GM18498 (cell line): ENCODE results near the gene NEURL1.

Experiments
- ATAC-seq: cut with Tn5 transposase; IDR thresholded peaks from one replicate; pipeline ENCODE4 v1.9.1; 2021; ENCODE audit warnings: mild to moderate bottlenecking, moderate library complexity; ENCODE audit not compliant: unreplicated experiment

Gene NEURL1, protein sequence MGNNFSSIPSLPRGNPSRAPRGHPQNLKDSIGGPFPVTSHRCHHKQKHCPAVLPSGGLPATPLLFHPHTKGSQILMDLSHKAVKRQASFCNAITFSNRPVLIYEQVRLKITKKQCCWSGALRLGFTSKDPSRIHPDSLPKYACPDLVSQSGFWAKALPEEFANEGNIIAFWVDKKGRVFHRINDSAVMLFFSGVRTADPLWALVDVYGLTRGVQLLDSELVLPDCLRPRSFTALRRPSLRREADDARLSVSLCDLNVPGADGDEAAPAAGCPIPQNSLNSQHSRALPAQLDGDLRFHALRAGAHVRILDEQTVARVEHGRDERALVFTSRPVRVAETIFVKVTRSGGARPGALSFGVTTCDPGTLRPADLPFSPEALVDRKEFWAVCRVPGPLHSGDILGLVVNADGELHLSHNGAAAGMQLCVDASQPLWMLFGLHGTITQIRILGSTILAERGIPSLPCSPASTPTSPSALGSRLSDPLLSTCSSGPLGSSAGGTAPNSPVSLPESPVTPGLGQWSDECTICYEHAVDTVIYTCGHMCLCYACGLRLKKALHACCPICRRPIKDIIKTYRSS

DNA sequence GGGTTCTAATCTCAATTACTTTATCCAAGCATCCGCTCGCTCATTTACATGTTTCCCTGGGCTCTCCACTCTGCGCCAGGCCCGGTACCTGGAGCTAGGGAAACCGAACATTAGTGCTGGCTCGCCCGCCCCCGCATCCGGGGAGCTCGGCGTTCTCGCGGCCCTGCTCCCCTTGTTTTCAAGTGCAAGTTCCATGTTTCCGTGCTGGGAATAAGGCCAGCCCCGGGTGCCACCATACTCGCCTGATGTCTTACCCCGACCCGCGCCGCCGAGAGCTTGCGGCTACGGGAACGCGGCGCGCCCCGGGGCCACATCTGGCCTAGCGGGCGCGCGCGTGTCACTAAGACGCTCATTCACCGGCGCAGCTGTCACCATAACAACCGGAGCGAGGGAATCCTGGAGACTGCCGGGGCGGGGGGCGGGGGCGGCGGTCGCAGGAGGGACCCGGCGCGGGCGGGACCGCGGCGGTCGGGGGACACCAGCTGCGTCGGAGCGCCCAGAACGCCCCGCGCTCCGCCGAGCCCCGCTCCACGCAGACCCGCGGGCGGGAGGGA, at the start of gene NEURL1:
Gene NEURL1 (plus strand): TSS at position 344 of the 554 bp plus-strand sequence. CDS start 683 bp downstream, outside the sequence.
- no peak for ATAC-seq

DNA sequence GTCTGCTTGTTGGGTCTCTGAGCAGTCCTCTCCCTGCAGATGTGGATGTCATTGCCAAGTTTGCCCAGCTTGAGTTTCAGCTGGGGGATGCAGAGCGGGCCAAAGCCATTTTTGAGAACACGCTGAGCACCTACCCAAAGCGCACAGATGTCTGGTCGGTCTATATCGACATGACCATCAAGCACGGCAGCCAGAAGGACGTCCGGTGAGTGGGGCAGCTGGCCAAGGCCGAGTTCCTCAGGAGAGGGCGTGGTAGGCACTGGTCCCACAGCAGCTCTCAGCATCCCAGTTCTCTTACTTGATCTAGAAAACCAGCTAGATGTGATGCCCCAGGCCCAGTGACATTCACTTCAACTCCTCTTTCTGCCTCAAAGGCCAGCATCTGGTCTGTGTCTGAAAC, 49.0 kb upstream of the NEURL1 start:
- ATAC-seq: no peak

DNA sequence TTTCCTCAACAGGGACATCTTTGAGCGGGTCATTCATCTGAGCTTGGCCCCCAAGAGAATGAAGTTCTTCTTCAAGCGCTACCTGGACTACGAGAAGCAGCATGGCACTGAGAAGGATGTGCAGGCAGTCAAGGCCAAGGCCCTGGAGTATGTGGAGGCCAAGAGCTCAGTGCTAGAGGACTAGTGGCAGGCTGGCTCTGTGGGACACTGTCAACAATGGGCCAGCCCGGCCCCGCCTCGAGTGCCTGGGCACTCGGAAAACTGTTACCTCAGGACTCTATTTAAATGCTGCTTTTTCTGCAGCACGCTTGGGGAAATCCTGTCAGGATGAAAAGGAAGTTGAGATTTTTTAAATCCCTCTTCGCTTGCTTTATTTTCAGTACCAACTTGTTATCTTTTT, 48.1 kb upstream of the NEURL1 start:
- ATAC-seq: no peak

DNA sequence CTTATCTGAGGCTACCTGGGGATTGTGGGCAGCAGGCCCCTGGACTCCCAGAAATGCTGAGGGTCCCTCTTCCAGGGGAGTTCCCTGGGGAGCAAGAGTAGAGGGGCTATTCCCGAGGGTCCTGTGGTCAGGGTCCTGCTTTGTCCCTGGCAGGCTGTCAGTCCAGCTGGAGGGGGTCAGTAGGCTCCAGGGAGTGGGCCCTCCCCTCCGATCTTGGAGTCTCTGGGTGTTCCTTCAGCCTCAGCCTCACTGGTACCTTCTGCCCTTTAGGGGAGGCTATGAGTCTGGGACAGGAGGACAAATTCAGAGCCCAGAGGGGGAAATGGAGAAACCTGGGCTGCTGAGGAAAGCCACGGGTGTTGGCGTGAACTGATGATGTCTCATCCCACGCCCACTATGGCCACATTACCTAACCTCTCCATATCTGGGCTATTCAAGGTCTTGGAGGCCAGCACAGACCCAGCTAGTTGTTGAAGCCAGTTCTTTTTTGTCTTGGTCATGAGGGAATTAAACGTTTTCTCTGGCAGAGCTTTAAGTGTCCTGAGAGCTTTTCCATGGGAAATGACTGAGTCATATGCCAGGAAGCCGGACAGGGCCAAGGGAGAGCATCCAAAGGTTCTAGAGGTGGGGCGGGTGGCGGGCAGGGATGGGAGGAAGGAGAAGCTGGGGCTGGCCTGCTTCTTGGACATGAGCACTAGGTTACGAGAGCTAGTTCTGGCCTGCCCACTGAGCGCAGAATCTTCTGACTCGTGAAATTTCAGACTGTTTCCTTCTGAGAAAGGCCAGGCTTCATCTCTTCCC, 47.5 kb upstream of the NEURL1 start:
- ATAC-seq: no peak

DNA sequence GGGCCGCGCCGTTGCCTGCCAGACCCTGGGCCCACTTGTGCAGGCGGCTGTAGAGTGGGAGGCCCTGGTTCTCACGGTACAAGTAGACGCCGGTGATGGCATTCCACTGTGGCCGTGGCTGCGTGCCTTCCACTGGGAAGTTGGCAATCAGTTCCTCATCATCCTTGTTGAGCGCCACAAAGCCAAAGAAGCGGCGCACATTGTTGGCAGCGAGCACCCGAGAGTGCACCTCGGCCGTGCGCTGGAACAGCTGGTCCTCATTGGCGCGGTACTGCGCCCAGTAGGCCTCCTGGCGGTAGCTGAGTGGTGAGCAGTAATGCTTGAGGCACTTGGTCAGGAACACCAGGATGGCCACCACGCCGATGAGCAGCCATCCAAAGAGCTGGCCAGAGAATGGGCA, 46.3 kb upstream of the NEURL1 start:
- no peak for ATAC-seq

DNA sequence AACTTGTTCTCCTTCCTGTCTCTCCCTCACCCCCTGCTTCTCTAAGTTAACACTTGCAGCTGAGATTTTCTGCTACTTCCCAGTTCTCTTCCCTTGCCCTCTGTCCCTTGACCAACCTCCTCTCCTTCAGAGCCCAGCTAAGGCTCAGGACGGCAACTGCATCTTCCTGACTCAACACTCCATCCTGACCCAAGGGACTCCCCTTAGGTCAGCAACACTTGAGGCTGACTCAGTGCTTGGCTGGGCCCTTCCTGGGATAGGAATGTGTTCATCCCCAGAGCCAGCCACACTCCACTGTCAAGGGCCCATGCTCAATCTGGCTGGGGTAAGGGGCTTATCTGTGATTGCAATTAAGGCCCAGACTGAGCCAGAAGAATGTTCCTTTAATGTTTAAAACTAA, 44.8 kb upstream of the NEURL1 start:
- no peak for ATAC-seq

DNA sequence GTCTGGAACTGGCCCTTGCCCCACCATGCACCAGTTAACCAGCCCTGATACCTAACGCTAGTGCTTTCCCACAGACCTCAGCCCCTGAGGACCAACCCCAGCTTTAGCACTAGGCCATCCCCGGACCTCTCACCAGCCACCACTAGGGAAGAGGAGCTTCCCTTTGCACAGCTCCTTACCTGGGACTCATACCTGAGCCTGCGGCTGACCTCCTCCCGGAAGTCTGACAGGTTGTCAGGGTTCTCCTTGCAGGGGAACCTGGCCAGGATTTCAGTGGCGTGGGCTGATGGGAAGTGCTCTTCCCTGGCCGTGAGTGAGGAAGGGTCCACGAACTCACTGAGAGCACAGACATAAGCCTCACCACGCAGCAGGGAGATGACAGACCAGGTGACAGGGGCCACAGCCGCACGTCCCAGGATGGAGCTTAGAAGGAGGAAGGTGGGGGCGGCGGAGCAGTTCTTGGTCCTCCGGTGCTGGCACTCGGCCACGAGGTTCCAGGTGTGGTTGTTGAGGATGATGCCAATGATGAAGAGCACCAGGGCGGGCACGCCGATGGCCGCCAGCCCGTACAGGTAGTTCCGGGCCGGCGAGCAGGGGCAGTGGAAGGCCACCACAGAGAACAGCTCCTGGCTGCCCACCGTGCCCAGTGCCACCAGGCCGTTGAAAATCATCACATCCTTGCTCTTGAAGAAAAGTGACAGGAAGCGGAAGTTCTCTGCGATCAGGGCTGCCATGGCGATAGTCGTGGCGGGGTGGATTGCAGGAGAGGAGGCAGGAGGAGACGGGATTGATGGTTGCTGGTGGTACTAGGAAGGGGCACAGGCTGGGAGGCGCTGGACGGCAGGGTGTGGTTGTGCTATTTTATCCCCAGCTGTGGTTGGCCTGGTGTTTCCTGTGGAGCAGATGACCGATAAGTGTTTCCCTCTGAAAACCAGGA, 44.0 kb upstream of the NEURL1 start:
- no peak for ATAC-seq

DNA sequence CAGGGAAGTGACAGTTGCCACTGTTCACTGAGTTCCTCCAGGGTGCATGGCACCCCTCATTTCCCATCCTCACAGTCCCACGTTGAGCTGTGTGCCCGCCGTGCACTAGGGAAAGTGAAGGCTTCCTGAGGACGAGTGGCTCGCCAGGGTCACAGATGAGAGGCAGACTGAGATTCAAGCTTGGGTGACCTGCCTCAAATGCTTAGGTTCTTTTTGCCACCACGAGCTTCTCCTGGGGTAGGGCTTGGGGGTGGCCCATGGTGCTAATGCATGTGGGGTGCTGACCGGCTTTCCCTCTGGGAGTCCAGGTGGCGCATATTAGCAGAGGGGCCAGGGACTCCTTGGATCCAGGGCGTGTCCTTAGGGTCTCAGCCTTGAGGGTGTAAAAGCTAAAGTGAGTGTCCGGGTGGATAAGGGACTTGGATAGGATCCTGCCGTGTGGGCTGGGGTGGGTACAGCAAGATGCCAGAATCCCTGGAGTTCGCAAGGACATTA, 43.3 kb upstream of the NEURL1 start:
- ATAC-seq: no peak

DNA sequence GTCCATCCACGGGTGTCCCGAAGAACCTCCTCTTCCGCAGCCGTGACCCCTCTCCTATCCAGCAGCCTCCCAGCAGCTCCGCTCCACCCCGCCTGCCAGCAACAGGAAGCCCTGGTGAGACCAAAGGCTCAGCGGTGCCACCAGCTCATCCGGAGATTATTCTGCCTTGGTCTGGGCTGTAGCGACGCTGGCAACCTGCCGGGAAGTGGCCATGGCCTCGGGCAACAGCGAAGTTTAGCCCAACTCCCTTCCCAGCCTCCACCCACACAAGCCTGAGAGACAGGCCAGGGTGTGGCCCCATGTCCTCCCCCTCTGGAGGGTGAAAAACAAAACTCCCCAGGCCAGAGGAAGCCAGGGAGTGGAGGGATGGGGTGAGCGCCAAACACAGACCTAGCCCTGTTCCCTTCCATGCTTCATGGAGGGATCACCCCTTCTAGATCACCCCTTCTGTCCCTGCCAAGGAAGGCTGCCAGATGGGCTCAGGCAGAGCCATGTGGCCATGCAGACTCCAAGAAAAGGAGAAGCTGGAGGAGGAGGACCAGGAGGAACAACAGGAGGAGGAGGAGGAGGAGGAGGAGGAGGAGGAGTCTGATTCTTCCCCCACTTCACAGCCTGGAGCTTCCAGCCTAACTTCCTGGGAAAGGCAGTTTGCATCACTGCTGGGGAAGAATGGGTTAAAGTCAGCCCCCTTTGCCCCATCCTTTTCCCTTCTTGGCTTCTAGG, 42.3 kb upstream of the NEURL1 start:
- no peak for ATAC-seq

DNA sequence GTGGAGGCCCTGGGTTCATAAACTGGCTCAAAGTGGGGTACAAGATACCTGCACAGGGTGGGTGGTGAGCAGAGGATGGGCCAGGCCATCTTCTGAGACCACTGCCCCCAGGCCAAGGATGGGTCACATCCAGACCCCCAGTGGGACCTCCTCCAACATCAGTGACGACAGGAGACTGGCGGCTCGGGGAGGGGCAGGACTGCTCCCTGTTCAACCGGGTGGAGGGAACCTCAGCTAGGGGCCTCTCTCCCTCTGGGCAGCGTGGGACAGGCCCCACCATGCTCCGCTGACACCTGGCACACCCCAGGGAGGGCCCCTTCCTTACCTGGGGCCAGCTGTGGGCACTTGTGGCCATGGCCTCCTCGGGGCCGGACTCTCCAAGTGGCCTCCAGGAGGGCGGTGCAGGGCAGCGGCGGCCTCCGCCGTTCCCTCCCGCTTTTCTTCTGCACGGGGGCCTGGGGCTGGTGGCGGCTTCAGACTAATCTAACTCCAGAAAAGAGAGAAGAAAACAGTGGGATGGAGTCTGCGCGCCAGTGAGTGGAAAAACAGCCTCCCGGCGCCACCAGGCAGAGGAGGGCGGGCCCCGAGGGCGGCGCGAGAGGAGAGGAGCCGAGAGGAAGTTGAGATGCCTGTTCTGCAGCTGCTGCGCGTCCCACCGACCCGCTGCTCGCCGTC, 41.5 kb upstream of the NEURL1 start, which contains the start of gene CALHM2:
Gene CALHM2 (minus strand): TSS at position 540 of the 675 bp plus-strand sequence. CDS start 2,429 bp downstream, outside the sequence.
- peak; percentile 70 for ATAC-seq

DNA sequence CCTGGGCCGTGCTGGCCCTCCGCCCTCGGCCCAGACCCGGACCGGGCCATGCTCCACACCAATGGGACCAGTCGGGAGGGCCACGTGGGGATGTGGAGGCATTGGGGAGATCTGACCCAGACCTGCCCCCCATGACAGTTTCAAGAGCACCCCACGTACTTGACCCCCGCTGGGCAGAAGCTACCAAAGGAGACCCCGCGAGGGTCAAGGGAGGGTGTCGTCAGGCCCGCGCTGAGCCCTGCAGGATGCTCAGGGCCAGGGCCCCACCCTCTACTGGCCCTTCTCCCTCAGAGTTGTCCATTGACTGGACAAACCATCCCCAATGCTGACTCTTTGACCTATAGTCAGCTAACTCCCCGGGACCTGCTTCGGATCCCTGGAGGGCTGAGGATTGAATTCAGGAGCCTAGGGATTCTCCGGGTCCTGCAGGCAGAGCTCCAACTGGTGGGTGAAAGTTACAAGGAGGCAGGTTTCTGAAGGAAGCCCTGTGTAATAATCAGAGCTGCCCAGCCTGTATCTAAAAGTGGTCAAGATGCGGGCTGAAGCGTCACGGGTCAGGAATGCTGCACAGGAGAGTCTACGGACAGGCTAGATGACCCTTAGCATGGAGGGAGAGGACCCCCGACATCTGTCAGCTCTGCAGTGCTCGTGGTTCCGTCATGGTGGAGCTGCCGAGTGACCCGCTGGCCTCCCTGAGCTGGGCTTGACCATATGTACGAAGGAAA, 40.8 kb upstream of the NEURL1 start:
- ATAC-seq: no peak

DNA sequence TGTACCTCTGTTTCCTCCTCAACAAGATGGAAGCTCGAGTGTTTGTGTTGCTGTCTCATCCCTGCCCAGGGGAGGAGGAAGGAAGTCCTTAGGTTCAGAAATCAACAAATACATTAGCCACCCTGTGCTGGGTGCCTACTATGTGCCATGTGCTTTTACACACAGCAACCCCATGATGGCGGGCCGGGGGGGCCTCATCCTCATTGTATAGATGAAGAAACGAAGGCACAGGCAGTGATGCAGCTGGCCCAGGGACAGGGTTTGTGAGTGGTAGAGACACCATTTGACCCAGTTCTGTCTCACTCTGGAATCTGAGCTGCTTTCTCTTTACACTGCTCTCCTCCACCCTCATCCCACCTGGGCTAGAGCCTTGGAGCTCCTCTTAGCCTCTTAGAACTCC, 39.5 kb upstream of the NEURL1 start:
- no peak for ATAC-seq

DNA sequence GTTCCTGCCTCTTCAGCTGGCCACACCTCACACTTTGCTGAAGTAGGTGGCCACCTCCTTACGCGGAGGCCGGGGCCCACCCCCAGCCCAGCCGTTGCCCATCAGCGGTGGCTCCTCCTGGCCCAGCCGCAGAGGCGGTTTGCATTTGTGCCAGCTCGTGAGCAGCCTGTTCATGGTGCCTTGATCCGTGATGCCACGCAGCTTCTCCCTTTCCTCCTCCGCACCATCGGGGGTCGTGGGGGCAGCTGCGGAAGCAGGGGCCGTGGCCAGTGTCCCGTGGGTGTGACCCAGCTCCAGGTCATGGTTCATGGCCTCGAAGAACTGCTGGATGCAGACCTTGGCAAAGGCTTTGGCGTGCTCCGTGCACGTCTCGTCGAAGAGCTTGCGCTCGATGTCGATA, 38.3 kb upstream of the NEURL1 start:
- ATAC-seq: no peak

DNA sequence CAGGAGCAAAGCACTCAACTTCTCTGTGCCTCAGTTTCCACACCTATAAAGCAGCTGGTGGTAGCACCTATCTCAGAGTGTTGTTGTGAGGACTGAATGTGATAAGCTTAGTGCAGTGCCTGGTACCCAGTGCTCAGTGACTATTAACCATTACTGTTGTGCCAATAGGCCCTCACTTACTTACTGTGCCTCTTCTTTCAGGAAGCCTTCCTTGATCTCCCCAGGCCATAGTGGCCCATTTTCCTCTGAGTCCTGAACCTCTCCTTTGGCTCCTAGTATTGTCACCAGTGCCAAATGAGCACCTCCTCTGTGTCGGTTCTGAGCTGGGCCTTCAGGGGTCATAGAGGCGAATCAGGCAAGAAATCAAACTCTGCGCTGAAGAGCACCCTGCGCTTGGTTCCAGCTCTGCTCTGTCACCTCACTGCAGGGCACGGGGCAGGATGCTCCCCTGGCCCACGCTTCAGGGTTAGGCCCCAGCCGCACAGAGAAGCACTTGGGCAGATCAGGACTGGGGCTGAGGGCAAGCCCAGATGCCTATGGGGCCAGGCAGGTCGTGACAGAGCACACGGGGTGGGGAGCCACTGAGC, 37.3 kb upstream of the NEURL1 start:
- ATAC-seq: no peak

DNA sequence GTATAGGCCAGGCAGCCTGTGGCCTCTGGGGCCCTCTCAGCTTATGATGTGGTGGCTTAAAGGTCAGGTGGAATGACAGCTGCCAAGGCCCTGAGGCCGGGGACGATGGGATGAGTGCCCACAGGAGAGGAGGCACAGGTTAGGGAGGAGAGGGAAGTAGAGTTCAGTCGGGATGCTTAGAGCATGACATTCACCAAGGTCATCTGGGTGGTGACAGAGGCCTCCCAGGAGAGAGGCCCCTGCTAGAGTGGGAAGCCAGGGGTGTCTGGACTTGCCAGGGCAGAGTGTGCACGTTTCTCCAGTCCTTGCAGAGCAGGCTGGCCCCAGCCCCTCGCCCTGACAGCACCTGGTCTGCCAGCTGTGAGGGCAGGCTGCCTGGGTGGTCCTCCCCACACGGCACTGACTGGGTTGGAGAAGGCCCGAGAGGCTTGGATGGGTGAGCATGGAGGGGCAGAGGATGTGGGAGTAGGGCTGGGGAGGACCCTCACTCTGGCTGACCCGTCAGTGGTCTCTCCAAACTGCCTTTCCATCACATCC, 36.3 kb upstream of the NEURL1 start:
- no peak for ATAC-seq

DNA sequence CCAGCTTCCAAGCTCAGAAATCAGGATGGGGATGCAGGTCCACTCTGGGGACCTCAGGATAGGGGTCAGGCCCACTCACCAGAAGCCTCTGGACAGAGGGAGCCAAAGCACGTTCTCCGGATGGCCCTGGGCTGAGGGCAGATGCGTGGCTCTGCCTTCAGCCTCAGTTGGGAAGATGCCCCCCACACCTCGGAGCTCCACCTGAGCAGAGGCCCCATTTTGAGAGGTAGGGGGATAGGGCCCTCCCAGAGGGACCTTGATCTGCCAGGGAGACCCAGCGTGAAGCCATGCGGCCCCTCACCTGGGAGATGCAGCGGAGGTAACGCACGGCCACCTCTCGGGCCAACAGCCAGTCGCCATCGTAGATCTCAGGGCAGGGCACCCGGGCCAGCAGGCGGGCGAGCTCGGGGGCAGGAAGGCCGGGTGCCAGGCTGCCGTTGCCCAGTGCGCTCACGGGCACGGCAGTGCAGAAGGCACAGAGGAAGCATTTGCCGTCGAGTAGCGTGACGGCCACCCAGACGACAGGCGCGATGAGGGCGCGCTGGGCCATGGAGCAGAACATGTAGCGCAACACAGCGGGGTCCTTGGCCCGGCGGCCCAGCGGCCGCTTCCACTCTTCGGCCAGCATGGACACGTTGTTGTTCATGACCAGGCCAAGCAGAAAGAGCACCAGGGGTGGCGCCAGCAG, 35.5 kb upstream of the NEURL1 start:
- ATAC-seq: no peak

DNA sequence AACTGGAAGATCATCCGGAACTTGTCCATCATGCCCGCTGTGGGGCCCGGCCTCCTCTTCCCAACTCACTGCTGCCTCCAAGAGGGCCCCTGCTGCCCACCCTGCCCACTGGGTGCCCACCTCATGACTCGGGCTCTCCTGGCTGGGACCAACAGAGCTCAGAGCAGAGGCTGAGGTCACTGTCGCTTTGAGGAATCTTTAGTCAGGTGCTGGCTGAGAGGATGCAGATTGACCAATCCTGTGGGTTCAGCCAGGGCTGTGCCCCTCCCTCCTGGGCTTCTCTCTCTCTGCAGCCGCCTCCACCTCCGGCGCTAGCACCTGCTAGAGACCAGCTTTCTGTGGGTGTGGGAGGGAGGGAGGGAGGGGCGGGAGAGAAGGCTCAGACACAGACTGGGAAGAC, 34.8 kb upstream of the NEURL1 start, which contains the start of gene CALHM1:
Gene CALHM1 (minus strand): TSS at position 181 of the 400 bp plus-strand sequence. CDS start 149 bp downstream, at position 32.
- ATAC-seq: peak; percentile 55
